Tibial nerve (tissue), 4 donors: ENCODE results near the gene ATP1A2. TPM values are rescaled to one million over a fixed set of nuclear protein-coding genes. Genes with fewer than 3 reads are reported as not detected.

ENCODE experiments used
- DNase-seq, 2 donors: peaks; one replicate each; pipeline ENCODE4 v3.0.0-alpha.2; 2019; ENCODE audit warnings: low spot score in 2 of 2
- H3K27ac ChIP-seq, 4 donors: fragments of 200-600 bp; sonication (generic) in 3 of 4; one replicate each; pipeline ENCODE4 v1.5.1; 2017 to 2019; ENCODE audit warnings: mild to moderate bottlenecking in 1 of 4
- H3K27me3 ChIP-seq, 2 donors: fragments of 200-600 bp; sonication (generic) in 1 of 2; one replicate each; pipeline versions ENCODE4 v1.5.1 to v1.6.0; 2017 to 2019
- H3K36me3 ChIP-seq, 3 donors: fragments of 200-600 bp; sonication (generic); one replicate each; pipeline ENCODE4 v1.5.1; 2018 to 2019
- H3K4me1 ChIP-seq, 4 donors: fragments of 200-600 bp; sonication (generic) in 3 of 4; one replicate each; pipeline ENCODE4 v1.5.1; 2017 to 2019
- H3K4me3 ChIP-seq, 4 donors: fragments of 200-600 bp; sonication (generic) in 3 of 4; one replicate each; pipeline ENCODE4 v1.5.1; 2017 to 2019; ENCODE audit warnings: mild to moderate bottlenecking in 1 of 4, moderate library complexity in 1 of 4
- H3K9me3 ChIP-seq, 4 donors: fragments of 200-600 bp; sonication (generic) in 3 of 4; one replicate each; pipeline ENCODE4 v1.5.1; 2017 to 2019
- CTCF ChIP-seq, 5 experiments: fragments of 200-600 bp in 3 of 5; fragments of 450-650 bp in 2 of 5; sonication (generic) in 3 of 5; IDR thresholded peaks; one replicate each; pipeline ENCODE4 v1.5.1; 2016 to 2019; ENCODE audit warnings: antibody characterized with exemption in 5 of 5, mild to moderate bottlenecking in 3 of 5, moderate library complexity in 2 of 5
- EP300 ChIP-seq, 2 donors: sonication (generic); formaldehyde crosslinking; IDR thresholded peaks; one replicate each; pipeline ENCODE4 v1.6.1; 2017; ENCODE audit warnings: antibody characterized with exemption in 2 of 2, mild to moderate bottlenecking in 1 of 2
- POLR2A ChIP-seq, 2 donors: fragments of 450-650 bp; IDR thresholded peaks; one replicate each; pipeline ENCODE4 v1.6.1; 2017; ENCODE audit warnings: antibody characterized with exemption in 2 of 2, mild to moderate bottlenecking in 2 of 2, moderate library complexity in 2 of 2
- WGBS, 2 donors: methylation state at CpG; one replicate each; pipeline ENCODE4 v1.1.5; 2018; 5-methylcytosine and 5-hydroxymethylcytosine counted together
- total RNA-seq, 4 donors: library from RNA; depleted of rRNA; stranded (reverse); fragments of >200 nt; gene quantifications; one replicate each; pipeline ENCODE4 v1.1.0, GENCODE V29; 2016

The ATP1A2 gene
- total RNA-seq, 4 donors from 2014 or later = 173 to 211 (median 201) TPM

GRCh38 chr1:160149233-160149632 is 33.7 kb downstream of the ATP1A2 start:
- Histone ChIP-seq H3K27ac (no peak overlapping the region), H3K36me3 (no peaks in the 10 kb centered on the region), H3K4me3 (no peak overlapping the region), H3K9me3 (no peaks in the 10 kb centered on the region), H3K27me3 (no peaks in the 10 kb centered on the region), H3K4me1 (peaks cover 0 to 4% (median 0%) of the 10 kb centered on the region in 4 donors)
- DNase-seq = no peak
- no peak for TF ChIP-seq POLR2A (IDR thresholded peaks at IDR 0.05)

DNA sequence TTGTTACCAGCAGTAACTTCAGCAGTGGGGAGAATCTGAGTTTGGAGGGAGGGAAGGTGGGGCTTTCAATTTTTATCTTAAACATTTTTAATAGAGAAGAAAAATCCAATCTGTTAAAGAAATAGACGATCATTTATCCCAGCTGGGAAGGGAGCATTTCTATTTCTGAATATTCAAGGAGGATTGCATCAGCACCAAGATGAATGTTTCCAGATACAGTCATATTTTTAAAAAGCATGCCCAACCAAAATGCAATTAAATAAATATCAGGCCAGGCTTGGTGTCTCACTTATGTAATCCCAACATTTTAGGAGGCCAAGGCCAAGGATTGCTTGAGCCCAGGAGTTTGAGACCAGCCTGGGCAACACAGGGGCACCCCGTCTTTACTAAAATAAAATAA is 34.2 kb downstream of the ATP1A2 start:
- Histone ChIP-seq H3K4me1 (peaks cover 0 to 2% (median 0%) of the 10 kb centered on the region in 4 donors), H3K27me3 (no peaks in the 10 kb centered on the region), H3K4me3 (no peak overlapping the region), H3K27ac (no peak overlapping the region), H3K36me3 (no peaks in the 10 kb centered on the region), H3K9me3 (no peaks in the 10 kb centered on the region)
- DNase-seq = no peak
- WGBS, 2 donors = 67 to 71% methylated on average over 2 of the region's 2 CpGs
- no peak for TF ChIP-seq EP300 (IDR thresholded peaks at IDR 0.05)
- no peak for TF ChIP-seq POLR2A (IDR thresholded peaks at IDR 0.05)
- TF ChIP-seq CTCF (IDR thresholded peaks at IDR 0.05) = no peak

DNA sequence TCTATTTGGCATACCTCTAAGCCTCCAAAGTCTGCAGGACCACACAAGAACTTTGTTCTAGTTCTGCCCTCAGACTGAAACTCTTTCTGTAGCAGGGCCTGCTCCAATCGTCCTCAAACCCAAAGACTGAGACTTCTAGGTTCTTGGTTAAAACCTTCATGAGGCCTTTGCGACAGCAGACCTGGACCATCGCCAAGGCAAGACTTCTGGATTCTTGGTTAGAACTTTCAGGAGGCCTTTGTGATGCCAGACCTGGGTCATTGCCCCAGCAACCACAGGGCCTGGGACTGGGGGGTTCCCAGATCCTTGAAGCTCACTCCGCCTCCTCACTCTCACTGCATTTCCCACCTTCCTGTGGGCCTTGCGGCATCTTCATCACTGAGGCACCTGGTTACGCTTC is 35.7 kb downstream of the ATP1A2 start, which contains the start of gene ATP1A4:
Gene ATP1A4, plus strand, starts transcription at position 301 of the 400 bp plus-strand sequence. CDS start 438 bp downstream, outside the sequence.
- Histone ChIP-seq H3K36me3 (no peaks in the 10 kb centered on the region), H3K27me3 (no peaks in the 10 kb centered on the region), H3K9me3 (no peaks in the 10 kb centered on the region), H3K4me3 (no peak within 1 kb of the TSS), H3K4me1 (no peaks in the 10 kb centered on the region), H3K27ac (no peak within 1 kb of the TSS)
- WGBS, 2 donors = 82 to 89% methylated on average over 6 of the region's 6 CpGs
- no peak for TF ChIP-seq POLR2A (IDR thresholded peaks at IDR 0.05)
- no peak for TF ChIP-seq CTCF (IDR thresholded peaks at IDR 0.05)
- no peak for TF ChIP-seq EP300 (IDR thresholded peaks at IDR 0.05)
- DNase-seq = no peak

GRCh38 chr1:160154790-160155189 is 39.2 kb downstream of the ATP1A2 start:
- no peaks in the 10 kb centered on the region for H3K36me3 ChIP-seq
- no peak overlapping the region for H3K27ac ChIP-seq
- TF ChIP-seq POLR2A (IDR thresholded peaks at IDR 0.05) (no peak), EP300 (IDR thresholded peaks at IDR 0.05) (no peak)
- DNase-seq = no peak
- H3K9me3 ChIP-seq = no peaks in the 10 kb centered on the region
- H3K4me1 ChIP-seq = no peaks in the 10 kb centered on the region
- no peak overlapping the region for H3K4me3 ChIP-seq
- H3K27me3 ChIP-seq = no peaks in the 10 kb centered on the region
- 73 to 78% methylated on average over 3 of the region's 3 CpGs for WGBS, 2 donors

GRCh38 chr1:160156361-160156760 is 40.8 kb downstream of the ATP1A2 start:
- H3K4me1 ChIP-seq = no peaks in the 10 kb centered on the region
- WGBS, 2 donors = 76 to 78% methylated on average over 5 of the region's 5 CpGs
- TF ChIP-seq EP300 (IDR thresholded peaks at IDR 0.05) (no peak), CTCF (IDR thresholded peaks at IDR 0.05) (no peak), POLR2A (IDR thresholded peaks at IDR 0.05) (no peak)
- H3K27ac ChIP-seq = no peak overlapping the region
- no peak for DNase-seq
- H3K36me3 ChIP-seq = no peaks in the 10 kb centered on the region
- no peaks in the 10 kb centered on the region for H3K27me3 ChIP-seq
- no peak overlapping the region for H3K4me3 ChIP-seq
- no peaks in the 10 kb centered on the region for H3K9me3 ChIP-seq

DNA sequence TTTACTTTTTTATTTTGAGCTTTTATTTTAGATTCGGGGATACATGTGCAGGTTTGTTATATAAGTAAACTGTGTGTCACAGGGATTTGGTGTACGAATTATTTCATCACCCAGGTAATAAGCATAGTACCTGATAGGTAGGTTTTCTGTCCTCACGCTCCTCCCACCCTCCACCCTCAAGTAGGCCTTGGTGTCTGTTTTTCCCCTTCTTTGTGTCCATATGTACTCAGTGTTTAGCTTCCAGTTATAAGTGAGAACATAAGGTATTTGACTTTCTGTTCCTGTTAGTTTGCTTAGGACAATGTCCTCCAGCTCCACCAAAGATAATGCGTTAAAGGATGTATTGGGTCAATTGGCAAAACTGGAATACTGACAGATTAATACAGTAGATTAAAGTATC is 41.6 kb downstream of the ATP1A2 start:
- Histone ChIP-seq H3K4me3 (no peak overlapping the region), H3K4me1 (peaks cover 0 to 5% (median 0%) of the 10 kb centered on the region in 4 donors), H3K36me3 (no peaks in the 10 kb centered on the region), H3K27ac (no peak overlapping the region), H3K9me3 (no peaks in the 10 kb centered on the region), H3K27me3 (no peaks in the 10 kb centered on the region)
- no peak for TF ChIP-seq POLR2A (IDR thresholded peaks at IDR 0.05)
- no peak for TF ChIP-seq CTCF (IDR thresholded peaks at IDR 0.05)
- no peak for TF ChIP-seq EP300 (IDR thresholded peaks at IDR 0.05)
- WGBS, 2 donors = 82 to 88% methylated on average over 4 of the region's 4 CpGs
- no peak for DNase-seq
